Endometrium (tissue), 2 donors: ENCODE data around the gene DACT2.

Source experiments
- FAIRE-seq: peaks from 2 replicates; lab custom pipeline; 2012; peaks lifted over from hg19 to GRCh38; lab: Jason Lieb, UNC
- donor health status: control.
- donor health status: control.

Gene DACT2

DNA sequence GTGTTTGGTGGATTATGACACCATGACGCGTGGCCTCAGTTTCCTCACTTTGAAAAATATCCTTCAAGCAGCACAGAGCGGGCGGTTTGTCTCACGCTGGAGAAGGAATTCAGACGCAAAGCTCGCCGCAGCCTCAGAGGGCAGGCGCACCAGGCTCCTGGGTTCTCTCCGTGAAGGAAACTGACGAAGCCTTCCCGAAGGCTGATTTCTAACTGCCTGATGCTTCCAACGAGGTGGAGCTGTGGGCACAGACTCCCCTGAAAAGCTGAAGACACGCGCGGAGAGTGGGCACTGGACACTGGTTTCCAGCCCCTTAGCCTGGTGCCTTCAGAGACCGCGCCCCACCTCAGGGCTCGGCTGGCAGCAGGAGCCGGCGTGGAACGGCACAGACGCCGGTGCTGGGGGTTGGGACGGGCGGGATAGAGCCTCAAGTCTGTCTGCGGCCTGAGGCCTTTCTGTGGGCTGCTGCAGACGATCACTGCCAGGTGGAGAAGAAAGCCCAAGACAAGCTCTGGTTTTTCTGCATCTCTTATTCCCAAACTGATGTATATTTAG is 56.1 kb downstream of the DACT2 start:
- FAIRE-seq, result no peak

DNA sequence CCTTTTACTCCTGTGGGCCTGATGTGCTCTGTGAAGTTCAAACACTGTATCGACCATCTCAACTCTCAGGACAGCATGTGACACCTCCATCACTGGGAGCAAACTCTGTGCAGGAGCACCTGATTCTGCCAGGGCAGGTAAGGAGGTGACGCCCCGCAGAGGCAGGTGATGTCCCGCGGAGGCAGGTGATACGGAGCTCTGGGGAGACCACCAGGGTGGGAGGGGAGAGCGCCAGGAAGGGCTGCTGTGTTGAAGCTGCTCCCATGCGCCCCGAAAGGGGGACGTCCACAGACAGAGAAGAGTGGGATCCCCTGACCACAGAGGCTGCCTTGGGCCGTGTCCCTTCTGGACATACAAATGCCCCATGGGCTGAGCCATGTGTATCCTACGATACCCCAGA is 58.3 kb downstream of the DACT2 start:
- no peak for FAIRE-seq

DNA sequence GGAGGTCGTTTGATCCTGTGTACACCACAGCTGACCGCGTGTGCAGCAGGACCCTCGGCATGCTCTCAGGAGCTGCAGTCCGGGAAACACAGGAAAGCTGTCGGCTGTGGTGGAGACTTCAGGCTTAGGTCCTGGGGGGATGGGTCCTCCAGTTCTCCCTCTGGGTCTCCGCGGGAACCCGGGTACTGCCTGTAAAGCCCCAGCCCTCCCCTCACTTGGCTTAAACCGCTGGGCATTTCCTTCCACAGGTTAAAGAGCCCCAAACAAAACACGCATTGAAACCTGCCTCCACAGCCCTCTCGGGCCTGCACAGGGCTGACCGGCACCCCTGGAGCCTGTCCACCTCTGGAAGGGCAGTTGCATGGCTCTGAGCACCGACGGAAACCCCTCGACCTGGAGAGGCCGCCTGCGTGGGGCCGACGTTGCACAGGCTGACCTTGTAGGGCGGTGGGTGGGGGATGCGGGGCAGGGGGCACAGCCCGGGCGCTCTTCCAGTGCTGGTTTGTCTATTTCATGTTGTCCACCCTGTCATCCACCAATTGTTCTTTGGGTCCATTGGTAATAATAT is 59.1 kb downstream of the DACT2 start:
- FAIRE-seq, result no peak

DNA sequence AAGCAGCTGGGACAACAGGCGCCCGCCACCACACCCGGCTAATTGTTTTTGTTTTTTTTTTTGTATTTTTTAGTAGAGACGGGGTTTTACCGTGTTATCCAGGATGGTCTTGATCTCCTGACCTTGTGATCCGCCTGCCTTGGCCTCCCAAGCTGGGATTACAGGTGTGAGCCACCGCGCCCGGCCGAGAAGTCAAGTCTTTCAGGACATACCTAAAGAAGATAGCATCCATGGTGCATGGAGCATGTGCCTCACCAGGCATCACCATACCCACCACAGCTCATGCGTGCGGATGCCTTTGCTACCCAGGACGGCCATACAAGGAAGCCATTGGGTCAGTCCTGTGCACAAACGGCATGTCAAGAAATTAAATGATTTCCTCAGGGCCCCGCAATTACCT is 60.8 kb downstream of the DACT2 start:
- FAIRE-seq, result no peak

DNA sequence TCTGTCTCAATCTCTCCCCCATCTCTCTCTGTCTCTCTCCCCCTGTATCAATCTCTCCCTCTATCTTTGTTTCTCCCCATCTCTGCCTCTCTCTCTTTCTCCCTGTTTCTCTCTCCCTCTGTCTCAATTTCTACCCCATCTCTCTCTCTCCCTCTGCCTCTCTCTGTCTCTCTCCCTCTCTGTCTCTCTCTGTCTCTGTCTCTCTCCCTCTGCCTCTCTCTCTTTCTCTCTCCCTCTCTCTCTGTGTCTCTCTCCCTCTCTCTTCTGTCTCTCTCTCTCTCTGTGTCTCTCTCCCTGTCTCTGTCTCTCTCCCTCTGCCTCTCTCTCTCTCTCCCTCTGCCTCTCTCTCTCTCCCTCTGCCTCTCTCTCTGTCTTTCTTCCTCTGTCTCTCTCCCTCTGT is 62.6 kb downstream of the DACT2 start:
- no peak for FAIRE-seq
